Erythroblast (primary cell): ENCODE results near the gene WDFY3.
"Not testable (repeated sequence)": the region's sequence is repeated elsewhere in the genome, so short reads cannot be mapped to it uniquely, and the experiment has no call there.

Experiments used
- DNase-seq, 2 experiments: peaks; one replicate each; lab custom pipeline; 2025; lab: John Stamatoyannopoulos, UW
- GATA1 ChIP-seq: IDR thresholded peaks from 2 replicates; pipeline ENCODE4 v1.6.1; 2011; ENCODE audit warnings: low read depth, mild to moderate bottlenecking, control low read depth, low read length, moderate library complexity
- POLR2A ChIP-seq: IDR thresholded peaks from 2 replicates; pipeline ENCODE4 v1.6.1; 2011; ENCODE audit warnings: mild to moderate bottlenecking, low read length

The WDFY3 gene

DNA sequence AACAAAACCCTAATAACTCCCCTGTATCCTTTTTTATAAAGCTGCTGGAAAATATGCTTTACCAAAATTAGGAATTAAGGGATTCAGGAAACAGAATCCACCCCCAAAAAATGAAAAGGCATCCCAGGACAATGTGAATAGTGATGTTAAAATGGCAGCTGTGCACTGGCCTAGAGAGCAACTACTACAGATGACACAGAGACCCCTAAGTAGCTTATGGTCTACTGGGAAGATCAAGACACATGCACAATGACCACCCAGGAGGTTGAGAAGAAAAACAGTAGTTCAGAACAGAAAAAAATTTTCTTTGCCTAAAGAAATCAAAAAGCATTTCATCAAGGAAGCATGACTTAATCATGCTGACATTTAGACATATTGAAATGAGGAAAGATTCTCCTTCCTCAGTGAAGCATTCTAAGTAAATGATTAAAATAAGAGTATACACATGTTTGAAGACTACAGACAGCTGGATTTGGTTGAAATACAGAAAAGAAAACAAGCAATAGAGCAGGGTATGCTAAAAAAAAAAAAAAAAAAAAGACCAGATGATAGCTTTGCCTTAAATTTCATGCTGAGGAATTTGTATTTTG lies 117.3 kb downstream of the WDFY3 start:
- no peak for TF ChIP-seq POLR2A
- no peak for TF ChIP-seq GATA1
- DNase-seq, result no peak

DNA sequence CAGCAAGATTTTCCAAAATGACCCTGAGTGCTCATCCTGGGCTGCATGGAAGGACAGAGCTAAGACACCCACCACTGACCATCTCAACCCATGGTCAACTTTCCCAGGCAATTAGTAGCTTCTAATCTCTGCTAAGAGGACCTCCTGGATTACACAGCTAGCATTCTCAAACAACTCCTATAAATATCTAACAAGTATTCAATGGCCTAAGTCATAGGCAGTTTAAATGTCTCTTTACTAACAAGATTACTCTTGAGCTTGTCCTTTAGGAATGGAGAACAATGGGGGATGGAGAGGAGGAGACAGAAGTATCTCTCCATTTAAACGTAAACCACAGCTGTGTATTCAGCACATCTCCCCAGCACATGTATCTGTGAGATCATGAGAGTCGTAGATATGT lies 118.1 kb downstream of the WDFY3 start:
- DNase-seq, result no peak
- TF ChIP-seq GATA1 (no peak), POLR2A (no peak)

GRCh38 chr4:84847978-84848377 lies 118.5 kb downstream of the WDFY3 start:
- no peak for DNase-seq
- TF ChIP-seq POLR2A (no peak), GATA1 (no peak)

DNA sequence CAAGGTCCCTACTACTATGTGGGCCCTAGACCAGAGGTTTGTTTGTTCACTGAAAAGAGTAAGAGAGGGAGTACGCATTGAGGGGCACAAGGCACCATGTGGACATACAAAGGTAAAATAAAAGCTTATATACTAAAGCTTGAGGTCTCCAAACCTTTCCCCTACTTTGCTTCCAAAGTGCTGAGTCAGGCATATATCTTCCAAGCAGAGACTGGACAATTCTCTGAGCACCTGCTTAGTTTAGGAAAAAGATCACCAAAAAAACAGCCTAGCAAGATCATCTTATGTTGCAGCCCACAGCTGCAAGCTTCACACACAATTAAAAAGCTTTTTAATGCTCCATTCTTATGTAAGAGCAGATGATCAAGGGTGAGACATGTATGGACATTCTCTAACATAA lies 119.5 kb downstream of the WDFY3 start:
- peak in 1 of 2 experiments; percentile 20 for DNase-seq
- no peak for TF ChIP-seq POLR2A
- TF ChIP-seq GATA1, result no peak

GRCh38 chr4:84841435-84841834 lies 125.1 kb downstream of the WDFY3 start:
- DNase-seq, result no peak
- no peak for TF ChIP-seq POLR2A
- TF ChIP-seq GATA1, result no peak

DNA sequence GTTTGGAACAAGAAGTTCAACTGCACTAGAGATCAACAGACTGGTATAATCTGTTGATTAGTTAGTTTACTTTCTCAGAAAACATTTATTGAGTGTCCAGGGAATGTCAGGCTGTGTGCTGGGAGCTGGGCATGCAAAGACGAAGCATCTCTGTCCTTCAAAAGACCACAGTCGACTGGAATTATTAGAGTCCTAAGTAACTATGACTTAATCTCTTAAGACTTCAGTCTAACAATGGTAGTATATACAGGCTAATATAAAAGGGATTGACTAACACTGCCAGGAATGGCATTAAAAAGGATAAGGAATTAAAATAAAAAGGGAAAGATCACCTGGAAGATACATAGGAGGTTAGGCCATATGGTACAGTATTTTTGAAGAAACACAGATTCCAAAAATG lies 128.7 kb downstream of the WDFY3 start:
- TF ChIP-seq POLR2A (no peak), GATA1 (no peak)
- DNase-seq, result no peak

GRCh38 chr4:84829633-84830032 lies 136.9 kb downstream of the WDFY3 start:
- not testable (repeated sequence) for DNase-seq

GRCh38 chr4:84826681-84827080 lies 139.8 kb downstream of the WDFY3 start:
- no peak for DNase-seq
- TF ChIP-seq GATA1 (no peak), POLR2A (no peak)

- TF ChIP-seq POLR2A (no peak), GATA1 (no peak)
- DNase-seq, result no peak
These were observed 140.7 kb downstream of the WDFY3 start for GRCh38 chr4:84825701-84826341.

DNA sequence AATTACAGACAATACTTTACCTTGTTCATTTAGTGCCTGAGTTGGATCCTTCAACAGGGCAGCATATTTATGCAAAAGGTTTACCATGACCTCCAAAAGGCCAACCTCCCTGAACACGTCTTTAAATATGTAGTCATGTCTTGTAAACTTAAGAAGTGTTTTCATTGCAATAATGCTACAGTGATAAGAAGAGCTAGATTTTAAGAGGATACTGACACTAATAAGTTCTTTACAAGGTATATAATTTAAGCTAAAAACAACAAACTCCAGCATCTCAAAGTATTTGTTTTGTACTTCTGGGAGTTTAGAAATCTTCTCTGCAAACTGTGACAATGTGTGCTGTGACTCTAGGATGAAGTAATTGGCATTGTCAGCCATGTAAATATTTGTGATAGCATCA lies 145.4 kb downstream of the WDFY3 start:
- TF ChIP-seq GATA1 (no peak), POLR2A (no peak)
- DNase-seq, result no peak

GRCh38 chr4:84814094-84814750 lies 152.3 kb downstream of the WDFY3 start:
- TF ChIP-seq POLR2A, result no peak
- no peak for TF ChIP-seq GATA1
- DNase-seq, result peak; percentile 7 to 45

DNA sequence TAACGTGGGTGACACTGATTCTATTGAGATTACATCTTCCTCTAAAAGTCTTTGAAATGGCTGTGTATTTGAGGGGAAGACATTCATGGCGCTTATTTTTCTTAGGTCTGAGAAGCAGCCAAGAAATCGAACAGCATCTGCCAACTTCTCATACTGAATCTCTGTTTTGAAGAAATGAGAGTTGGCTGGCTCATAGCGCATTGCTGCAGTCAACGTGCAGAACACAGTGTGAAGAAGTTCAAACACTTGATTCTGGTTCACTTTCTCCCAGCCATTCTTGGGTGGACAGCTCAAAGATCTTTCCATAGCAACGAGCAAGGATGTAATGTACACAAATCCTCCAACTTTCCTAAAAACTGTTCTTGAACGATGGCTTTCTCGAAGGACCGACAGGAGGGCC lies 156.5 kb downstream of the WDFY3 start:
- TF ChIP-seq GATA1 (no peak), POLR2A (no peak)

DNA sequence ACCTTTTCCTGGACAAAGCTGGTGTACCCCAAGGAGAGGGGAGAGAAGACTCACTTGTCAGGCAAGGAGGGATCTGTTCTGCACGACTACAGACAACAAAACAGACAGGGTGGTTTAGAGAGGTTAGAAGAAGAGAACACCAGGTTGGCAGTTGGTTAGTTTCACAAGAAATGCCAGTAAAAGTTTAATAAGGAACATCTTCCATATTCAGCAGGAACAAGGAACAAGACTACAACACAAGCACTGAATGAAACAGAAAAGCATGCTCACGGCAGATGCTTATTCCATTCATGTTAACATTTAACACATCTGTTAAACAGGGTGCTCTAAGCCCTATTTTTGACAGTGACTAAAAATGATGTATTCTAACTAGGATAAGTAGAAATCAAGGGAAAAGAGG lies 158.2 kb downstream of the WDFY3 start:
- TF ChIP-seq GATA1, result no peak
- no peak for TF ChIP-seq POLR2A
- no peak for DNase-seq

More for the DNA sequence above, 156.5 kb downstream of the WDFY3 start:
- DNase-seq, result no peak

- DNase-seq, result not testable (repeated sequence)
These were observed 159.9 kb downstream of the WDFY3 start for GRCh38 chr4:84806541-84806940.

DNA sequence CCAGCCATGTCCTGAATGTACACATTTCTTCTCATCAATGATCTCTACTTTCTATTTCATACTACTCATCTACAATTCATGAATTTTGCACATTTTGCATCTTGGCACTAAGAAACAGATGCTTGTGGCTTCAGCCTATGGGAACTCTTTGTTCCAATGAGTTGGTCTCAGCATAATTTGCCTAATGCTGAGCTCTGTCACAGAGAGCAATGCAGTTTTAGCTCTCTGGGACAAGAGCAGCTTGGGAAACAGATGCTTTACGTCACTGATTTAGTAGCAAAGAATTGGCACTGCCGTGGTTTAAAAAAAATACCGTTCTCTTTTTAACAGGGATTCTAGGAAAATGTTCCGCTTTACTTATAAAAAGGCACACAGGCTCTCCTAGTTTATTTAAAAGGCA lies 162.4 kb downstream of the WDFY3 start:
- DNase-seq, result no peak
- TF ChIP-seq GATA1, result no peak
- TF ChIP-seq POLR2A, result no peak

- no peak for DNase-seq
- TF ChIP-seq POLR2A (no peak), GATA1 (no peak)
These were observed 162.8 kb downstream of the WDFY3 start for GRCh38 chr4:84803720-84804119.
